Measurements from ENCODE around the gene STAT5B. TPM values are rescaled to one million over a fixed set of nuclear protein-coding genes. Genes with fewer than 3 reads are reported as not detected.
"Not testable (repeated sequence)": the region's sequence is repeated elsewhere in the genome, so short reads cannot be mapped to it uniquely, and the experiment has no call there.

STAT5B gene
- total RNA-seq = 48.3 and 49.2 TPM in 2 replicates
- long read RNA-seq, partial matches to known transcripts = 8 of 25 reads
- long read RNA-seq, other reads (novel, unspliced or antisense) = 17 of 25 reads

- Mint-ChIP-seq H3K27me3 (ENCODE audit: low read depth) (no peaks in the 10 kb centered on the region), H3K27ac (ENCODE audit: unreplicated experiment) (peak within 1 kb of the TSS; percentile 91), H3K4me1 (peaks cover 44% of the 10 kb centered on the region), H3K36me3 (ENCODE audit: low read depth) (no peaks in the 10 kb centered on the region), H3K4me3 (peak within 1 kb of the TSS; percentile 94), H3K9me3 (no peaks in the 10 kb centered on the region)
- no peak for TF ChIP-seq CTCF (conservative IDR thresholded peaks at IDR 0.05)
- peak; percentile 53 for DNase-seq (ENCODE audit: low read depth, low spot score)
Measured at GRCh38 chr17:42276359-42276608, at the start of gene STAT5B. Gene STAT5B (minus strand): TSS chr17:42276391. CDS start chr17:42232127, 44,264 bp downstream.

- Mint-ChIP-seq H3K4me3 (no peak overlapping the region), H3K27ac (ENCODE audit: unreplicated experiment) (peak overlapping the region; percentile 57), H3K4me1 (peaks cover 24% of the 10 kb centered on the region), H3K27me3 (ENCODE audit: low read depth) (no peaks in the 10 kb centered on the region), H3K36me3 (ENCODE audit: low read depth) (peaks cover 6% of the 10 kb centered on the region), H3K9me3 (no peaks in the 10 kb centered on the region)
- DNase-seq (ENCODE audit: low read depth, low spot score) = no peak
- no peak for TF ChIP-seq CTCF (conservative IDR thresholded peaks at IDR 0.05)
Measured at GRCh38 chr17:42325026-42325425, 48.8 kb upstream of the STAT5B start.

- Mint-ChIP-seq H3K36me3 (ENCODE audit: low read depth) (peaks cover 7% of the 10 kb centered on the region), H3K27me3 (ENCODE audit: low read depth) (no peaks in the 10 kb centered on the region), H3K27ac (ENCODE audit: unreplicated experiment) (no peak overlapping the region), H3K4me3 (no peak overlapping the region), H3K4me1 (peaks cover 15% of the 10 kb centered on the region), H3K9me3 (no peaks in the 10 kb centered on the region)
- DNase-seq (ENCODE audit: low read depth, low spot score) = no peak
- no peak for TF ChIP-seq CTCF (conservative IDR thresholded peaks at IDR 0.05)
Measured at GRCh38 chr17:42323268-42323773, 47.1 kb upstream of the STAT5B start.

- DNase-seq (ENCODE audit: low read depth, low spot score) = peak; percentile 95
- H3K27me3 Mint-ChIP-seq (ENCODE audit: low read depth) = no peaks in the 10 kb centered on the region
- H3K9me3 Mint-ChIP-seq = no peaks in the 10 kb centered on the region
- H3K4me1 Mint-ChIP-seq = peaks cover 14% of the 10 kb centered on the region
- peak; percentile 100 for TF ChIP-seq CTCF (conservative IDR thresholded peaks at IDR 0.05)
- H3K36me3 Mint-ChIP-seq (ENCODE audit: low read depth) = peaks cover 7% of the 10 kb centered on the region
- H3K27ac Mint-ChIP-seq (ENCODE audit: unreplicated experiment) = no peak overlapping the region
- H3K4me3 Mint-ChIP-seq = no peak overlapping the region
Measured at GRCh38 chr17:42322382-42323267, 46.4 kb upstream of the STAT5B start.

GRCh38 chr17:42321555-42321954, 45.4 kb upstream of the STAT5B start:
- DNase-seq (ENCODE audit: low read depth, low spot score) = no peak
- no peaks in the 10 kb centered on the region for H3K9me3 Mint-ChIP-seq
- no peak for TF ChIP-seq CTCF (conservative IDR thresholded peaks at IDR 0.05)
- peaks cover 7% of the 10 kb centered on the region for H3K36me3 Mint-ChIP-seq (ENCODE audit: low read depth)
- H3K4me1 Mint-ChIP-seq = peaks cover 24% of the 10 kb centered on the region
- no peak overlapping the region for H3K4me3 Mint-ChIP-seq
- H3K27me3 Mint-ChIP-seq (ENCODE audit: low read depth) = no peaks in the 10 kb centered on the region
- no peak overlapping the region for H3K27ac Mint-ChIP-seq (ENCODE audit: unreplicated experiment)

GRCh38 chr17:42317967-42318366, 41.8 kb upstream of the STAT5B start:
- H3K9me3 Mint-ChIP-seq = not testable (repeated sequence)

More at GRCh38 chr17:42317967-42318366, 41.8 kb upstream of the STAT5B start:
- H3K27ac Mint-ChIP-seq (ENCODE audit: unreplicated experiment); DNase-seq (ENCODE audit: low read depth, low spot score); H3K4me3 Mint-ChIP-seq; H3K27me3 Mint-ChIP-seq (ENCODE audit: low read depth): not testable (repeated sequence)
- H3K36me3 Mint-ChIP-seq (ENCODE audit: low read depth) = peaks cover 11% of the 10 kb centered on the region
- H3K4me1 Mint-ChIP-seq = peaks cover 40% of the 10 kb centered on the region

Data from neural crest cell (in vitro differentiated cells).